H1 (cell line): Measurements from ENCODE around the gene CBL.

Source experiments
- EP300 ChIP-seq, 2 experiments: IDR thresholded peaks; 1 replicate in 1 of 2; 2 replicates in 1 of 2; pipeline ENCODE4 v1.6.1; 2011 to 2012; ENCODE audit warnings: low read depth in 2 of 2, low read length in 2 of 2, mild to moderate bottlenecking in 2 of 2, borderline replicate concordance in 1 of 2, inconsistent platforms in 1 of 2, moderate library complexity in 1 of 2
- TF ChIP-seq, protein P1 (sequence below), 3 experiments: IDR thresholded peaks; 1 replicate in 2 of 3; 2 replicates in 1 of 3; pipeline versions ENCODE4 v1.5.1 to v1.6.1; 2011; ENCODE audit warnings: low read length in 3 of 3, mild to moderate bottlenecking in 3 of 3, inconsistent platforms in 2 of 3, low read depth in 1 of 3, moderate library complexity in 1 of 3; ENCODE audit not compliant: insufficient read depth in 1 of 3; ENCODE audit errors: control extremely low read depth in 1 of 3
- TF ChIP-seq, protein P2 (sequence below): IDR thresholded peaks from 2 replicates; pipeline ENCODE4 v1.6.1; 2012; ENCODE audit warnings: low read length, inconsistent platforms

DNA sequence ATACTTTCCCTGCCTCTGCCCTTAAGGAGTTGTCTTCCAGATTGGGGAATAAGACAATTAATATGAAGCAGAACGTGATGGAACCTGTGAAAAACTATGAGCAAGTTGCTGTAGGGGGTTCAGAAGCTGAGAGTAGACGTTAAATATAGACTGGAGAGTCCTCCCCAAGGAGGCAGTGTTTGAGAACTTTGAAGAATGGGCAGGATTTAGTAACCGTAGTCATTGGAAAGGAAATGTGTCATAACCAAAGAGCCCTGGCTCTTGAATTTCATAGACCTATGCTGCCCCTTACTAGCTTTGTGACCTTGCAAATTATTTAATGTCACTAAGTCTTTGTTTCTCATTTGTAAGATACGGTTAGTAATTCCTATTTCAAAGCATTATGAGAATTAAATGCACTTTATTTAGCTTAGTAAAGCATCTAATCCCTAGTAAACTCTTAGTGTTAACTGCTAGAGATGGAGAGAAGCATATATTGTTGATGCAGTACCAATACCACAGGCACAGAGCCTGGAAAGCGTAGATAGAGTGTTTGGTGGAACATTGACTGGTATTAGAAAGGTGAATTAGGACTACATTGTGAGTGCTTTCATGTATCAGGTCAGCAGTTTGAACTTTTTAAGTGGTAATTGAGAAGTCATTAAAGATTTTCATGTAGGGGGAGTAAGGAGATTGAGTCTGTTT, 56.7 kb downstream of the CBL start:
- TF ChIP-seq, protein P1, sequence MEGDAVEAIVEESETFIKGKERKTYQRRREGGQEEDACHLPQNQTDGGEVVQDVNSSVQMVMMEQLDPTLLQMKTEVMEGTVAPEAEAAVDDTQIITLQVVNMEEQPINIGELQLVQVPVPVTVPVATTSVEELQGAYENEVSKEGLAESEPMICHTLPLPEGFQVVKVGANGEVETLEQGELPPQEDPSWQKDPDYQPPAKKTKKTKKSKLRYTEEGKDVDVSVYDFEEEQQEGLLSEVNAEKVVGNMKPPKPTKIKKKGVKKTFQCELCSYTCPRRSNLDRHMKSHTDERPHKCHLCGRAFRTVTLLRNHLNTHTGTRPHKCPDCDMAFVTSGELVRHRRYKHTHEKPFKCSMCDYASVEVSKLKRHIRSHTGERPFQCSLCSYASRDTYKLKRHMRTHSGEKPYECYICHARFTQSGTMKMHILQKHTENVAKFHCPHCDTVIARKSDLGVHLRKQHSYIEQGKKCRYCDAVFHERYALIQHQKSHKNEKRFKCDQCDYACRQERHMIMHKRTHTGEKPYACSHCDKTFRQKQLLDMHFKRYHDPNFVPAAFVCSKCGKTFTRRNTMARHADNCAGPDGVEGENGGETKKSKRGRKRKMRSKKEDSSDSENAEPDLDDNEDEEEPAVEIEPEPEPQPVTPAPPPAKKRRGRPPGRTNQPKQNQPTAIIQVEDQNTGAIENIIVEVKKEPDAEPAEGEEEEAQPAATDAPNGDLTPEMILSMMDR (IDR thresholded peaks at IDR 0.05; ENCODE audit: control extremely low read depth in 1 of 3, insufficient read depth in 1 of 3, low read depth in 1 of 3, low read length in 3 of 3): no peak
- TF ChIP-seq EP300 (IDR thresholded peaks at IDR 0.05; ENCODE audit: borderline replicate concordance in 1 of 2, low read depth in 2 of 2, low read length in 2 of 2): no peak
- TF ChIP-seq, protein P2, sequence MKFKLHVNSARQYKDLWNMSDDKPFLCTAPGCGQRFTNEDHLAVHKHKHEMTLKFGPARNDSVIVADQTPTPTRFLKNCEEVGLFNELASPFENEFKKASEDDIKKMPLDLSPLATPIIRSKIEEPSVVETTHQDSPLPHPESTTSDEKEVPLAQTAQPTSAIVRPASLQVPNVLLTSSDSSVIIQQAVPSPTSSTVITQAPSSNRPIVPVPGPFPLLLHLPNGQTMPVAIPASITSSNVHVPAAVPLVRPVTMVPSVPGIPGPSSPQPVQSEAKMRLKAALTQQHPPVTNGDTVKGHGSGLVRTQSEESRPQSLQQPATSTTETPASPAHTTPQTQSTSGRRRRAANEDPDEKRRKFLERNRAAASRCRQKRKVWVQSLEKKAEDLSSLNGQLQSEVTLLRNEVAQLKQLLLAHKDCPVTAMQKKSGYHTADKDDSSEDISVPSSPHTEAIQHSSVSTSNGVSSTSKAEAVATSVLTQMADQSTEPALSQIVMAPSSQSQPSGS: no peak
